ENCODE results near the gene ATRNL1.

The ATRNL1 gene

DNA sequence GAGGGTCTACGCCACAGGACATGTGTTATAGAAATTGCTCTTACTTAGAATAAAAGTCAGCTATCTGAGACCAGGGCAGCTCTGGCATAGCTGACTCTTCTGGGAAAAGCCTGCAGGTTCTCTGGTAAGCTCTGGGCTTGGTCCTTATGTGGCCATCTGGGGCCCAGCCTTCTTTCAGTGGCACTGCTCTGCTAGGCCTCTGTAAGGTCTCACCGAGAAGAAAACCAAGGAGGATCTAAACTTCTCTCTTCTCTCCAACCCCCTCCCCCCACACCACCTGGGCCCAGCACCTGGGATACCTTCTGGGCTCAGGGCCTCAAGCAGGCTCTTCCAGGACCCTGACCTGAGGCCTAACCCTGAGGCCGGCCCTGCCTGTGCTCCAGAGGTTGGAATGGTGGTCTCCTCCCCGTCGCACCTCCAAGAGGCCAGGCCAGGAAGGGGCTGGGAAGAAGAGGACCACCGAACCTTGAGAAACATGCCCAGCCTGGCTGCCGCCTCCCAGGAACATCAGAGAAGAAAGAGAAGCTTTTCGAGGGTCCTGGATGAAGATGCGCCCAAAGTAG is 856.2 kb downstream of the ATRNL1 start:
- Mint-ChIP-seq H3K36me3 (ENCODE audit: low read depth) (no peaks in the 10 kb centered on the region), H3K27ac (no peak overlapping the region), H3K9me3 (no peaks in the 10 kb centered on the region), H3K4me1 (ENCODE audit: low read depth) (no peaks in the 10 kb centered on the region), H3K4me3 (no peak overlapping the region), H3K27me3 (no peaks in the 10 kb centered on the region)
- DNase-seq = no peak

DNA sequence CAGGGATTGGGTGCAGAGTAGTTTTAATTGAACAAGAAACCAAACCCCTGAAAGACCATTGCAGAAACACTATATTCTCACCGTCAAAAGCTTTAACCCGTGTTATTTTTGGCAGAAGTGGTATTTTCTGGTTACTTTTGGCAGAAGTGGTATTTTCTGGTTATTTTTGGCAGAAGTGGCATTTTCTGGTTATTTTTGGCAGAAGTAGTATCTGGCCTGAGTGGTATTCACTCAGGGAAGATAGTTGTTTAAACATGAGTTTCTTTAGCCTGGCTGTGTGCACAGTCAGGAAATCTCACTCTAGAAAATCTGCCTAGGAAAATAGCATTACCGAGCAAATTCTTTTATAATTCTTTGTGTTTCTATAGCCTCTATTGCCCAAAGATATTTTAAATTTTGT is 857.2 kb downstream of the ATRNL1 start:
- Mint-ChIP-seq H3K36me3 (ENCODE audit: low read depth) (no peaks in the 10 kb centered on the region), H3K4me1 (ENCODE audit: low read depth) (no peaks in the 10 kb centered on the region), H3K27ac (no peak overlapping the region), H3K9me3 (no peaks in the 10 kb centered on the region), H3K27me3 (no peaks in the 10 kb centered on the region), H3K4me3 (no peak overlapping the region)
- DNase-seq = no peak

DNA sequence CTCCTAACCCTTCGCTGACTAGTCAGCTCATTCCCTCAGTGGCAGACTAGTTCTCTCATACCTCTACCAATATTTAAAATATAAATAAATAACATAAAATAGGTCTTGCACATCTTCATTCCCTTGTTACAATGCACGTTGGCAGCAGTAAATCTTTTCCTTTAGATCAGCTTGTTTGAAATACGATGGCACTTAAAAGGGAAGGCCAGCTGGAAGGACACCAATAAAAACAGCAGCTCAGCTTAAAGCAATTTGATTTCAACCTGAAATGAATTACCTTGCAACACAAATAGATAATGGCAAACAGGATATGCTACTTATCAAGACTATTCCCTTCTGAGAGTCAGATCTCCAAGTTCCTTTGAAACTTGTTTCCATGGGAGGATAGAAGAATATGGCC is 858.1 kb downstream of the ATRNL1 start:
- no peaks in the 10 kb centered on the region for H3K4me1 Mint-ChIP-seq (ENCODE audit: low read depth)
- H3K36me3 Mint-ChIP-seq (ENCODE audit: low read depth) = no peaks in the 10 kb centered on the region
- no peak overlapping the region for H3K27ac Mint-ChIP-seq
- no peak overlapping the region for H3K4me3 Mint-ChIP-seq
- no peak for DNase-seq
- H3K27me3 Mint-ChIP-seq = no peaks in the 10 kb centered on the region
- no peaks in the 10 kb centered on the region for H3K9me3 Mint-ChIP-seq

DNA sequence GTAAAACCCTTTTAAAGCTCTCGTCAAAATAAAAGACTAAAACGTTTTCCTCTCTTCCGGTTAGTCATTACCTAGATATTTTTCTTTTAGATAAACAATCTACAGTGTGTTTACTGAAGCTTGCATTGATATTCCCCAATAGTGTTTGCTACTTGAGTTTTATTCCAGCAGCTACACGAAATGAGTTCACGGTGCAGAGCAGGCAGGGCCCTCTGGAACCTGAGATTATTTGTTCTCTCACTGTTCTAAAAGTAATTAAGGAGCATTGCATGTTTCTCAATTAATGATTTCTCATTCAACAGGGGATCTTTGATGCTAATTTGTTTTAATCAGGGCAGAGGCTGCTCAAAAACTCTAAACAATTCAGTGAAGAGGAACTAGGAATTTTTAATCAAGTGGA is 860.1 kb downstream of the ATRNL1 start:
- H3K4me1 Mint-ChIP-seq (ENCODE audit: low read depth) = no peaks in the 10 kb centered on the region
- DNase-seq = no peak
- no peaks in the 10 kb centered on the region for H3K27me3 Mint-ChIP-seq
- no peak overlapping the region for H3K4me3 Mint-ChIP-seq
- H3K27ac Mint-ChIP-seq = no peak overlapping the region
- no peaks in the 10 kb centered on the region for H3K9me3 Mint-ChIP-seq
- no peaks in the 10 kb centered on the region for H3K36me3 Mint-ChIP-seq (ENCODE audit: low read depth)

DNA sequence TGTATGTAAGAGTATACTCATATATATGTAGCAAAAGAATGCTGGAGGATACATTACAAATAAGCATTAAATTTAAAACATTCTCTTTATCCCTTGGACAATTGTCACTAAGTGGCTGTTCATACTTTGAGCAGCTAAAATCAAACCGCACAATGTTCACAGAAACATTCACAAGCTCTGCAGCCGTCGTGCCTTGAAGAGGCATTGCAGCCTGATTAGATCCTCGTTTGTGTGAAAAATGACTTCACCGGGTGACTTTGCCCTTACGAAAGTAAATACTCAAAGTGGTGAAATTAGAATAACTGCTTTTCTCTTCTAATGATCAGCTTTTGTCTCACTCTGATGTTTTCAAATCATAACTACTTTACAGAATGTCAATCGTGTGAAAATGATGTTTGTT is 860.8 kb downstream of the ATRNL1 start:
- H3K4me1 Mint-ChIP-seq (ENCODE audit: low read depth) = no peaks in the 10 kb centered on the region
- no peaks in the 10 kb centered on the region for H3K36me3 Mint-ChIP-seq (ENCODE audit: low read depth)
- no peaks in the 10 kb centered on the region for H3K9me3 Mint-ChIP-seq
- H3K4me3 Mint-ChIP-seq = no peak overlapping the region
- H3K27me3 Mint-ChIP-seq = no peaks in the 10 kb centered on the region
- H3K27ac Mint-ChIP-seq = no peak overlapping the region
- DNase-seq = no peak

DNA sequence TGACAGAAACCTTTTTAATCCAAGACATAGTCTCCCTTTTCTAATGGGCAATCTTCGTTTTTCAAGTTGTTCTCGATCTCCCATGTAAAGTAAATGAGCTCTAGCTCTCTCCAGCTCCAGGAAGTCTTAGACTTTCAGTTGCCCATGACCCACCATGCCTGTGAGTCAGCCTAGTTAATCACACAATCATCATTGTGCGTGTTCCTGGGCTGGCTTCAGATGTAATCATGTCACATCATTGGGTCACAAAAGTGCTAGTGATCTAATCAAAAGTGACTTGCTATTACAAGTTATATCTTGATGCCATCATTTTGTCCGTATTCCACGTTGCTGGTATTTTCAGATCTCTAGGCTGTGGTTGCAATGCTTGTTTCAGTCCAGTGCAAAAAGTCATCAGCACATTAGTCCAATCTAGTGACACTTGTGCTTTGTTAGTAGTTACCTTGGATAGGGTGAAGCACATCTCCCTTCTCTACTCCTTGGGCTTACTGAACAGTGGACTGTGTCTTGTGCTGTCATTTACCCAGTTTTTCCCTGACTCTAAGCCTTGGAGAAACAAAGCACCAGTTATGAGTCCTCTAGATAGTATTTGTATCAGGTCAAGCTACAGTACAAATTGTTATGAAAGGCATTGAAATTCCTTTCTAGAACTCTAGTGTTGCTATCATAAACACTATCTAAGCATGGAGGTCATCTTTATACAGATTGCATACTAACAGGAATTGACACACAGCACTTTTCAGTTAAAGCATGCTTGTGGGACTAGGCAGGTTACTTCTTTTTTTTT is 863.3 kb downstream of the ATRNL1 start:
- no peak overlapping the region for H3K27ac Mint-ChIP-seq
- no peaks in the 10 kb centered on the region for H3K27me3 Mint-ChIP-seq
- H3K4me3 Mint-ChIP-seq = no peak overlapping the region
- no peak for DNase-seq
- H3K9me3 Mint-ChIP-seq = no peaks in the 10 kb centered on the region
- H3K4me1 Mint-ChIP-seq (ENCODE audit: low read depth) = no peaks in the 10 kb centered on the region
- H3K36me3 Mint-ChIP-seq (ENCODE audit: low read depth) = no peaks in the 10 kb centered on the region

DNA sequence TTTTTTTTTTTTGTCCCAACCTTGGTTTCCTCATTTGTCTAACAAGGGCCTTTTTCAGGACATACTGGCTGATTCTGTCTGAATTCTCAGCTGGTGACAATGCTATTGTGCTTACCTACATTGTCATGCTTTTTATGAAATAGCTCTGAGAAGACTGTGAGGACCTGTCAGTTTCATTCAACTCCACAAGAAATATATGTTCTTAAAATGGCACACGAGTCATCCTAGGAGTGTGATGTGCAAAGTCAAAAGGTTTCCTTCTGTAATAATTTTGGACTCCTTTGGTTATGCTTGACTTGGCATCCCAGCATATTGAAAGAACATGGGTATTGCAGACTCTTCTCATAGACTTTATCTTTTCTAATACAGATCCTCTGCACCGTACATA is 863.8 kb downstream of the ATRNL1 start:
- no peaks in the 10 kb centered on the region for H3K27me3 Mint-ChIP-seq
- H3K4me1 Mint-ChIP-seq (ENCODE audit: low read depth) = no peaks in the 10 kb centered on the region
- no peak overlapping the region for H3K27ac Mint-ChIP-seq
- H3K9me3 Mint-ChIP-seq = no peaks in the 10 kb centered on the region
- H3K4me3 Mint-ChIP-seq = no peak overlapping the region
- no peak for DNase-seq
- no peaks in the 10 kb centered on the region for H3K36me3 Mint-ChIP-seq (ENCODE audit: low read depth)

DNA sequence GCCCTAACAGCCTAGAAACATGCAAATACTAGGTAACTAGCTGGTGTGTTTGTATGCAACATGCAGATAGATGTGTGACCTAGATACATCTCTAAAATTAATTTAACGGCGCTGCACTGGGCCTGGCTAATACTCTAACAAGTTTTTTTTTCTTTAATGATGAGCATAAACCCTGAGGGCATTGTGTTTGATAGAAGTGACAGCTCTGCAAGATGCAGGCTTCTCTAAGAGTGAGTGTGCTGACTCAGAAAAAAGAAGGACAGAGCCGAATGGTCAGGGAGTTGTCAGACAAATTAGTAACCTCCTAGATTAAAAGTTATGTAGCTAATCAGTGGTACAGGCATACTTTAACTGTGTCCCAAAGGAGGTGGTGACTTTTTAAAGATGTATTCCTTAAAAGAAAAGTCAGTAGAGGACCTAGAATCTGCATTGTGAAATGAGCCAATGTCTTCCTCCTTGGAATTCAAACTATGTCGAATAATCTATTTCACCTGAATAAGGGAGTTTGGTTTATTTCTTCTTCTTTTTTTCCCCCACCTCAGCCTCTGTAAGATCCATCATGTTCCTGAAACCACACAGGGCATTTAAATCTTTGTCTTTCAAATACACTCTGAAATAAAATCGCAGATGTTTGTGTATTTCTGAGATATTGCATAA is 864.7 kb downstream of the ATRNL1 start:
- no peak overlapping the region for H3K4me3 Mint-ChIP-seq
- H3K27me3 Mint-ChIP-seq = no peaks in the 10 kb centered on the region
- H3K36me3 Mint-ChIP-seq (ENCODE audit: low read depth) = no peaks in the 10 kb centered on the region
- no peaks in the 10 kb centered on the region for H3K9me3 Mint-ChIP-seq
- H3K4me1 Mint-ChIP-seq (ENCODE audit: low read depth) = no peaks in the 10 kb centered on the region
- DNase-seq = no peak
- no peak overlapping the region for H3K27ac Mint-ChIP-seq

DNA sequence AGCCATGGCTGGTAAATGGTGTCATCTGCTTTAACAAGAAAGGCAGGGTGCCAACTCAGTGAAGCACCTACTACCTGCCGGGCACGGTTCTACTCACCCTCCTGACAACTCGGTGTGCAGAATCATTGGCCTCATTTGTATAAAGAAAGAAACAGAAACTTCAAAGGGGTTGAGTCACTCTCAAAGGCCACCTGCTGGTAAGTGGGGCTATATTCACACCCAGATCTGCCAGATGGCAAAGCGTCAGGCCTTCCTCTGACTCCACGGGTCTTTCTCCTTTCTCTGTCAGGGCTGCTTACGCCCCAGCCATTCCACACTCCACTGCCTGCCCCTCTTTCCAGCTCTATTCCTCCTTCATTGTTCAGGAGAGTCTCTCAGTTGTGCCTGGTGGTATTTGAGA is 870.7 kb downstream of the ATRNL1 start:
- H3K4me1 Mint-ChIP-seq (ENCODE audit: low read depth) = no peaks in the 10 kb centered on the region
- H3K27me3 Mint-ChIP-seq = no peaks in the 10 kb centered on the region
- no peak for DNase-seq
- no peak overlapping the region for H3K4me3 Mint-ChIP-seq
- no peaks in the 10 kb centered on the region for H3K36me3 Mint-ChIP-seq (ENCODE audit: low read depth)
- peaks cover 2% of the 10 kb centered on the region for H3K9me3 Mint-ChIP-seq
- no peak overlapping the region for H3K27ac Mint-ChIP-seq

DNA sequence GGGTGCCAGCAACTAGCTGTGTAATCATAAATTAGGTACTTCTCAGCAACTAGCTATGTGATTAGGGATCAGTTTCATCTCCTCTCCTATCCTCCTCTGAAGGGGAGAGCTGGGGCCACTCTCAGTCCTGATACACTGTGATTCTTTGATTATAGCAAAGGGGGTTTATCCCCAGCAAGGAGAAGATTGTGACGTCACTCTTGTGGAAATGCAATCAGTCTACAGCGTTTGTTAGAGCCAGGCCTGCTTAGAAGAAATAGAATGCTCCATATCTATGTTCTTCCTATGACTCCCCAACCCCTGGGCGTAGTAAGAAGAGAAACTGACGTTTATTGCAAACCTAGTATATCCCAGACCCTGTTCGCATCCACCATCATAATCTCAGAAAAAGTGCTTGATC is 871.7 kb downstream of the ATRNL1 start:
- Mint-ChIP-seq H3K9me3 (peaks cover 2% of the 10 kb centered on the region), H3K27me3 (no peaks in the 10 kb centered on the region), H3K4me1 (ENCODE audit: low read depth) (no peaks in the 10 kb centered on the region), H3K4me3 (no peak overlapping the region), H3K36me3 (ENCODE audit: low read depth) (no peaks in the 10 kb centered on the region), H3K27ac (no peak overlapping the region)
- DNase-seq = no peak

DNA sequence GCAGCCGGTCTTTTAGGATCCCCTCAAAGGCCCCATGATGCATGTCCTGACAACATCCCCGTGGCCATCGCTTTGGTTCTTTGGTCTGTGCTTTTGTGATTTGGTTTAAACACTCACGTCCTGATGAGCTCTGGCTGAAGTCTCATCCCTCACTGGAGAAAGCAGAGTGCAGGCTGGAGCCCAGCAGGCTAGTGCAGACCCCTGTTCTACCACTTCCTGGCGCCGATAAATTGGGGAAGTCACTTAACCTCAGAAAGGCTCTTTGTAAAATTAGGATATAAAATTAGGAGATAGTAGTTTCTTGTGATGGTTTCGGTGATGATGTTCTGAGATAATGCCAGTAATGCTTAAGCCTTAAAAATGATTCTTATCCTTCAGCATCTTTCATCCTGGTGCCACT is 872.2 kb downstream of the ATRNL1 start:
- Mint-ChIP-seq H3K27me3 (no peaks in the 10 kb centered on the region), H3K36me3 (ENCODE audit: low read depth) (no peaks in the 10 kb centered on the region), H3K4me1 (ENCODE audit: low read depth) (no peaks in the 10 kb centered on the region), H3K4me3 (no peak overlapping the region), H3K27ac (no peak overlapping the region), H3K9me3 (peaks cover 2% of the 10 kb centered on the region)
- DNase-seq = no peak

DNA sequence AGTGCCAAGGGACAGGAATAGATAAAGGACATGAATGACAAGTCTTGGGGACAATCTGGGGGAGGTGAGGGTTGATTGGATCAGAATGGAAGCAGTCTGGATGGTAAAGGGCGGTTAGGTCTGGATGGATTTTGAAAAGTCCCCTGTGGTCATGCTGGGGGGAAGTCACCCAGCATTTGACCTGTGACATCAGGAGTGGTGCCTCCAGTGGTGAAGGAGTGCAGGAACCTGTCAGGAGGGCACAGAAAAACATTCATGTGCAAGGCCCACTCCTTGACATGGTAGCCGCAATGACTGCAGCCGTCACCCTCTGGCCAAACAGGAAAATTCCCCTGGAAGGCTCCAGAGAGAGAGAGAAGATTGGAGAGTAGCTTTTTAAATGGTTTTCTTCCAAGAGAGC is 875.1 kb downstream of the ATRNL1 start:
- H3K36me3 Mint-ChIP-seq (ENCODE audit: low read depth) = no peaks in the 10 kb centered on the region
- H3K9me3 Mint-ChIP-seq = peaks cover 2% of the 10 kb centered on the region
- H3K27me3 Mint-ChIP-seq = no peaks in the 10 kb centered on the region
- no peak overlapping the region for H3K27ac Mint-ChIP-seq
- H3K4me1 Mint-ChIP-seq (ENCODE audit: low read depth) = no peaks in the 10 kb centered on the region
- no peak overlapping the region for H3K4me3 Mint-ChIP-seq
- DNase-seq = no peak

DNA sequence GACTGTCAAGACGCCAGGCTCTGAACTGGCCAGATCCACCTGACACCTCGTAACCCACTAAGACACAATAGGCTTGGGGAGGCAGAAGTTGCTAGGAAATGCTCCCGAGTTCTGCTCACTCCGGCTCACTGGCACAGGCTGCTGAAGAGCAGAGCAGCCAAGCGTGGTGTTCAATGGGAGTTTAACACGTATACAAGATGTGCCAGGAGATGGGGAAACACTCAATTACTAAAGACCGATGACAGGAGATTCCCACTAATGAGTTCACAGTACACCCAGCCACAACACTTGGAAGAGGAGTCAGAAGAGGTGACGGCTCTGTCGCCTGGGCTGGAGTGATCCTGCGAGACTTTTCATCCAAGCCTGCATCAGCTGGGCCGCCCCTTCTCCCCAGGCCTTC is 876.4 kb downstream of the ATRNL1 start:
- no peaks in the 10 kb centered on the region for H3K36me3 Mint-ChIP-seq (ENCODE audit: low read depth)
- no peak overlapping the region for H3K4me3 Mint-ChIP-seq
- no peak overlapping the region for H3K27ac Mint-ChIP-seq
- no peaks in the 10 kb centered on the region for H3K27me3 Mint-ChIP-seq
- peaks cover 7% of the 10 kb centered on the region for H3K9me3 Mint-ChIP-seq
- no peaks in the 10 kb centered on the region for H3K4me1 Mint-ChIP-seq (ENCODE audit: low read depth)
- DNase-seq = no peak

DNA sequence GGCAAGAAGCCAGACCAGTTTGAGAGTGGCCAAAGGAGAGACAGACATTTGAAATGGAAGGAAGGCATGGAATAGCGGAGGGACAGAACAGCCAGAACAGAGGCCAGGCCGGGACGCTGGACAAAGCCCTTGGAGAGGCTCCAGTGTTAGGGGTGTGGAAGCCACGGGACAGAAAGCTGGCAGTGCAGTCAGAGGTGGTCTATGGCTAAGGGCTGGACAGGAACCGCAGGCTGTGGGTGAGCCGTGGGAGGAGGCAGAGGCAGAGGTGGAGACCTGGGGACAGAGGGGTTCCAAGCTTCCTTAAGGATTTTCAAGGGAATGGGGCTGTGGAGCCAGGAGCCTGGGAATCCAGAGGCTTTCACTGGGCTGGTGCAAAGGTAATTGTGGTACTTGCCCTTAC is 878.8 kb downstream of the ATRNL1 start:
- no peak overlapping the region for H3K27ac Mint-ChIP-seq
- no peak overlapping the region for H3K4me3 Mint-ChIP-seq
- H3K27me3 Mint-ChIP-seq = no peaks in the 10 kb centered on the region
- no peak for DNase-seq
- H3K9me3 Mint-ChIP-seq = peaks cover 7% of the 10 kb centered on the region
- H3K36me3 Mint-ChIP-seq (ENCODE audit: low read depth) = no peaks in the 10 kb centered on the region
- no peaks in the 10 kb centered on the region for H3K4me1 Mint-ChIP-seq (ENCODE audit: low read depth)

DNA sequence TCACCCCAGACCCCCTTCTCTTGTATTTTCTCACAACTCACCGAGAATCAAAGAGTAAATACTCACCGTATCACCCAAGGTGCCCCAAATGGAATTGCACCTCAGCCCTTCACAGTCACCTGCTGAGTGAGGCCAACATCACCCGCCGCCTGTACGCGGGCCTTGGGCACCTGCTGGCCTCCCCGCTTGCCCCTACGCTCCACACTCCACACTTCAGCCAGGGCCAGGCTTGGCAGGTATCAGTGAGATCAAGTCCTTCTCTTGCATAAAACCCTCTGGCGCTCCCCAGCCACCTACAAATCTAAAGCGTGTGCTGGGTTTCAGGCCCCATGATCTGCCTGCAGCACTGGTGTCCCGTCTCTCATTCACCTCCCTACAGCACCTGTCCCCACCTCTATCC is 879.3 kb downstream of the ATRNL1 start:
- no peak overlapping the region for H3K4me3 Mint-ChIP-seq
- H3K9me3 Mint-ChIP-seq = peaks cover 7% of the 10 kb centered on the region
- H3K4me1 Mint-ChIP-seq (ENCODE audit: low read depth) = no peaks in the 10 kb centered on the region
- no peaks in the 10 kb centered on the region for H3K36me3 Mint-ChIP-seq (ENCODE audit: low read depth)
- no peak for DNase-seq
- no peak overlapping the region for H3K27ac Mint-ChIP-seq
- H3K27me3 Mint-ChIP-seq = no peaks in the 10 kb centered on the region
